HG03565 (cell line): ENCODE measurements around the gene RAPGEF1.

Experiments used
- ATAC-seq: cut with Tn5 transposase; IDR thresholded peaks from one replicate; pipeline ENCODE4 v1.9.1; 2021; ENCODE audit warnings: mild to moderate bottlenecking, moderate library complexity; ENCODE audit not compliant: unreplicated experiment

RAPGEF1 gene

DNA sequence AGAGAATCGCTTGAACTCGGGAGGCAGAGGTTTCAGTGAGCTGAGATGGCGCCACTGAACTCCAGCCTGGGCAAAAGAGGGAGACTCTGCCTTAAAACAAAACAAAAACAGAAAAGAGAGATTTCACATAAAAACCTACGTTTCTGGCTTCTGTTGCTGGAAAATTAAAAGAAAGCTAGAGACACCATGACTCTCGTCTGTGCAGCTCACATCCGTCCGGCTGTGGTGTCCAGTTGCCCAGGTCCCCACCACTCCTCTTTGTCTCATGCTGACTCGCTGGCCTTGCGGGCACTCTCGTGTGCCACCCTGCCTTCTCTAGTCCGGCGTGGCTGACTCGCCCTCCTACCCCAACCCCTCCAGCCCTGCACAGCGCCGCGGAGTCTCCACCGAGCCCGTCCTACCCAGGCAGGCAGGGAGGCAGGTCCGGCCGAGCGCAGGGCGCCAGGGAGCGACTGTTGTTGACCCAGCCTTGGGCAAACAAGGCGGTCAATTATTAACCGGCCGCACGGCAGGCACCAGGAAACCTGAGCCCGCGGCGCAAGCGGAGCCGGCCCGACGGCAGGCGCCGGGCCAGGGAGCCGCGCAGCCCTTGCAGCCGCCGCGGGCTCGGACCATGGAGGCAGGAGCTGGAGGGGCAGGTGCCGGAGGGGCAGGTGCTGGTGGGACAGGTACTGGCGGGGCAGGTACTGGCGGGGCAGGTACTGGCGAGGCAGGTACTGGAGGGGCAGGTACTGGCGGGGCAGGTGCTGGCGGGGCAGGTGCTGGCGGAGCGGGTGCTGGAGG lies 194.7 kb downstream of the RAPGEF1 start, which contains the start of gene PRRT1B:
PRRT1B (plus strand) TSS at position 521 of the 783 bp plus-strand sequence; CDS start at position 614, 93 bp downstream.
- ATAC-seq, result no peak

DNA sequence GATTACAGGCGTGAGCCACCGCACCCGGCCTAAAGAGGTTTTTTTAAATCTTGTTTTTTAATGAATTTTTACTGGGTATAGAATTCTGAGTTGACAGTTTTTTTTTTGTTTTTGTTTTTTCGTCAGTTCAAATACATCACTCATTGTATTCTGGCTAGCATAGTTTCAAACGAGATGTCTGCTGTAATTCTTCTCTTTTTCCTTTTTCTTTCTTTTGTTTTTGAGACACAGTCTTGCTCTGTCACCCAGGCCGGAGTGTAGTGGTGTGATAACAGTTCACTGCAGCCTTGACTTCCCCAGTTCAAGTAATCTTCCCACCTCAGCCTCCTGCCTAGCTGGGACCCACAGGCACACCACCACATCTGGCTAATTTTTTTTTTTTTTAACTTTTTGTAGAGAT lies 196.7 kb downstream of the RAPGEF1 start:
- no peak for ATAC-seq

DNA sequence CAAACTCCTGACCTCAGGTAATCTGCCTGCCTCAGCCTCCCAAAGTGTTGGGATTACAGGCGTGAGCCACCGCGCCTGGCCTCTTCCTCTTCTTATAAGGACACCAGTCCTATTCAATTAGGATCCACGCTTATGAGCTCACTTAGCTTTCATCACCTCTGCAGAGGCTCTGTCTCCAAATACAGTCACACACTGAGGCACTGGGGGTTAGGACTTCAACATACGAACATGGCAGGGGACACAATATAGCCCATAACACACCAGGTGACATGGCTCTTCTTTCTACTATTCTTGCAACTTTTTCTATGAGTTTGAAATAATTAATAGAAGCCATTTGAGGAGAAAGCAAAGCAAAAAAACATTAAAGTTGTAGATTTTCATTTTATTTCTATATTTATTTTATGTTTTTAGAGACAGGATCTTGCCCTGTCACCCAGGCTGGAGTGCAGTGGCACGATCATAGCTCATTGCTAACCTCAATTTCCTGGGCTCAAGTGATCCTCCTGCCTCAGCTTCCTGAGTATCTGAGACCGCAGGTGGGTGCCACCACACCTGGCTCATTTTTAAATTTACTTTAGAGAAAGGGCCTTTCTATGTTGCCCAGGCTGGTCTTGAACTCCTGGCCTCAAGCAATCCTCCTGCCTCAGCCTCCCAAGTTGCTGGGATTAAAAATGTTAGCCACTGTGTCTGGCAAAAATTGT lies 200.5 kb downstream of the RAPGEF1 start:
- ATAC-seq, result no peak

DNA sequence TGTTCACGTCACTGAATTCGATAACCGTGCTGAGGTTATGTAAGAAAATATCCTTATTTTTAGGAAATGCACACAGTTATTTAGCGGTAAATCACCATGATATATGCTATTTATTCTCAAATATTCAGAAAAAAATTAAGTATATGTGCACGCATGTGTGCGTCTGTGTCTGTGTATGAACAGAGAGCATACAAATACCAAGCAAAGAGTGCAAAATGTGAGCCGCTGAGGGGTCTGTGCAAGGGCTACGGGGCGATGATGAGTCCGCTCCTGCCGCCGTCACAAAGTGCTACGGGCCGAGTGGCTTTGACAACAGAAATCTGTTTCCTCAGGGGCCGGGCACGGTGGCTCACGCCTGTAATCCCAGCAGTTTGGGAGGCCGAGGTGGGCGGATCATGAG lies 201.9 kb downstream of the RAPGEF1 start:
- ATAC-seq, result no peak

DNA sequence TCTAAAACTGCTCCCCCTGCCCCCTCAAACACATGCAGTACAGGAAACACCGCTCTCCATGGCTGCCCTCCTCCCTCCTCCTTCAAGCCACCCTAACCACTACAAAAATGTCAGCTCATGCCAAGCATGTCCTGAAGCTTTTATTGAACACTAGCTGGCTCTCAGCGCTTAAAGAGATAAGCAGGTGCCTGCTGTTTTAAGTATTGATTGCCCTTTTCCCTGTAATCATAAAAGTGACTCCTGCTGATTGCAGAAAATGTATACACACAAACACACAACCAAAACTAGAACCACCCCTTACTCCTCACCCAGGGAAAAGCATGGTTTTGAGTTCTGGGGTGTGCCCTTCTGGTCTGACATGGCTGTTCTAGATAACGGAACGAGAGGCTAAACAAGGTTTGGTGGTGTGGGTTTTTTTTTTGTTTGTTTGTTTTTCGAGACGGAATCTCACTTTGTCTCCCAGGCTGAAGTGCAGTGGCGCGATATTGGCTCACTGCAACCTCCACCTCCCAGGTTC lies 205.1 kb downstream of the RAPGEF1 start:
- no peak for ATAC-seq

DNA sequence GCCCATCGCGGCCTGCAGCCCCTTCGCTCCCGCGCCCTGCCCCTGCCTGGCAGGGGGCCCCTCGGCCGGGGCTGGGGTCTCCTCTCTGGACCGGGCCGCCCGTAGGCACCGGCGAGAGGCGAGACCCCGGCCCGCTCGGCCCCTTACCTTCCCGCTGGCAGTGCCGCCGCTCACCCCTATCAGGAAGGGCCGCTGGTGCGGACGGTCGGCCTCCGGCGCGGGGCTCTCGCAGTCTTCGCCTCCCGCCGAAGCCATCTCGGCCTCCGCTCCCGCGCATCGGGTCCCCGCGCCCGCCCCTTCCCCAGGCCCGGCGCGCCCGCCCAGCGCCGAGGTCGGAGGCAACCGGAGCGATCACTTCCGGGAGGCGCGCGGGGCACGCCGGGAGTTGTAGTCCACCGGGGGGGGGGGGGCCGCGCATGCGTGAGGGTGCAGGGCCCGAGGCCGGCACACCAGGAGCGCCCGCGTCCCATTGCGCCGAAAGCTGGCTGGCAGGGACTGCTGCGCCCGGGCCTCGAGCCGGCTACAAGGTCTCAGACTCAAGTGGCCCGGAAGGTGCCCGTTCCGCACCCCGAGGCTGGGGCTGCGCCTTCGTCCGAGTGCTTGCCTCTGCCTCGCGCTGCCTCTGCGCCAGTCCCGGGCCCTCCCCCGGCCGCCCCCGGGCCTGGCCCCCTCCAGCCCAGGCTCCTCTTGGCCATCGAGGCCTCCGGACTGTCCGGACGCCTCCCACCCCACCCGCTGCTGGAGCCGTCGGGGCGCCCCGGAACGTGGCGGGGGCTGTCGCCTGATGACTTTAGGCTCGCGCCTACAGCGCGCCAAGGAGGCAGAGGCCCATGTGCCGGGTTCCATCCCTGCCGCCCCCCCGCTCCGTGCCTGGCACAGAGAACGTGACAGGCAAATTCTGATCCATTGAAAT lies 208.7 kb downstream of the RAPGEF1 start, which contains the start of gene UCK1:
UCK1 (minus strand) TSS at position 344 of the 913 bp plus-strand sequence; CDS start at position 255, 89 bp downstream.
- peak; percentile 72 for ATAC-seq

DNA sequence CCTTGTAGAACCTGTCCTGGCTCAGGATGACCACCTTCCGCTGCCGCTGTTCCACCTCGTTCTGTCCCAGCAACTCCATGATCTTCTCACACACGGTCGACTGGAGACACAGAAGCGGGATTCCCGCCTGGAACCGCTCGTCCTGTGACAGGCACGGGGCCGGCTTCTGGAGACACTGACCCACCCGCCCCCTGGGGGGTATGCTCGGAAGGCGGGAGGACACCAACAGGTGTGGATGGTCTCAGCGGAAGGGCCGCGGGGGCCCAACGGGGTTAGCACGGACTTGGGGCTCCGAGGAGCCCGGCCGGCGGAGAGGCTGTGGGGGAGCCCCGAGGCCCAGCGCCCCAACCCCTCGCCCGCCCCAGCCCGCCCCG lies 209.3 kb downstream of the RAPGEF1 start:
- ATAC-seq, result peak; percentile 16

DNA sequence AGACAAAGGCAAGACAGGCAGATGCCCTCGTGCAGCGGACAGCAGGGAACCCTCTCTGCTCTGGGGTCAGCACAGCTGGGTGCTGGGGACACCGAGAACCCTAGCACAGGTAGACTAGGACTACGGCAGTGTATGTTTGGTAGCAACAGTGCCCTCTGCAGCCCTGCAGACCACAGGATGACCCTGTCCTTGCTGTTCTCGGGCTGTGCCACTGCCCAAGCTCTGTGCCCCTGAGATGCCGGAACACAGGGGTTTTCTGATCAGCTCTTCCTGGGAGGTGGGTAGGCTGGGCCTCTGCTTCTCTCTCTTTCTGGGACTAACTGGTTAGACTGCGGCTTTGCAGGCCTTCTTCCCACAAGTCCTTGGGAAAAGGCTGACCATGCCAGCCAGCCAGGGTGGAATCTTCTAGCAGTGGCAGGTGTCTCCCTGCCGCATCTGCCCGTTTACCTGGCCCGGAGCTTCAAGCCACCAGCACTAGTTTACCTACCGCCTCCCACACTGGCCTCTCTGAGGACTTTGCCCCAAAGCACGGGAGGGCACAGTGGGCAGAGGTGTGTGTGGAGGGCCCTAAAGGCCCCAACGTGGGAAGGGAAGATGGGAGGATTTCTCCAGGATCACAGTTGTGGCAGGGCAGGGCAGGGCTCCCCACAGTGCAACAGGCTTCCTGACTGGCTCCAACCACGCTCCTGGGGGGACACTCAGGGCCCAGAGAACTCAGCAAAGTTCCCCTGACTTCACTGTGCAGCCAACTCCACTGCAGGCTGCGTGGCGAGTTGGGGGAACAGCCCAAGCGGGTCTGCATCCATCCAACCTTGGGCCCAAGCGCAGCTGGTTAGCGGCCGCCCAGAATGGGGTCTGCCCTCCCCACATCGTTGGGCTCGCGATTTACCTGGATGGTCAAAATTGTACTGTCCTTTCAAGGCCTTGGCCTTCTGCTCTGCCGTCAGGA lies 210.0 kb downstream of the RAPGEF1 start:
- no peak for ATAC-seq

DNA sequence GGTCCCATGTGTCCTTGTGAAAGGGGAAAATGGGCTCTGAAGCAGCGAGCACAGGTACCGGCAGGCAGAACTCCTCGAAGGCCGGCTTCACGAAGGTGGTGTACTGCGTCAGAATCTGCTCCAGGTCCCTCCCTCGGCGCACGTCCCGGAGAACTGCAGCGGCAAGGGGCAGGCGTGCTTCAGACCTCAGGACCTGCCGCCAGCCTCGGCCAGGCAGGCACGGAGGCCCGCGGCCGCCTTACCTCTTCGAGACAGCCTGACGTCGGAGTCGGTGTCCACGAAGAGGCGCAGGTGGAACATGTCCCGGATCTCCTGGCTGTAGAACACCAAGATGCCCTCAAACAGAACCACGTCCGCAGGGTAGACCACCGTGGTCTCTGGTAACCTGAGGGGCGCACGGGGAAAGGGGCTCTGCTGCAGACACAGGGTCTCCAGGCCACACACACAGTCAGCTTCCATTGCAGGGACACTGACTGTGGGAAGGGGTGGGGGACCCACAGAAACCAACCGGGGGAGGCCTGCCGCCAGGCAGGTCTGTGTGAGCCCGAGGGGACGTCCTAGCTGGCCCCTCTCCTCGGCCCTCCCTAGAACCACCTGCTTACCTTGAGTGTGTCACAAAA lies 210.9 kb downstream of the RAPGEF1 start:
- ATAC-seq, result no peak

DNA sequence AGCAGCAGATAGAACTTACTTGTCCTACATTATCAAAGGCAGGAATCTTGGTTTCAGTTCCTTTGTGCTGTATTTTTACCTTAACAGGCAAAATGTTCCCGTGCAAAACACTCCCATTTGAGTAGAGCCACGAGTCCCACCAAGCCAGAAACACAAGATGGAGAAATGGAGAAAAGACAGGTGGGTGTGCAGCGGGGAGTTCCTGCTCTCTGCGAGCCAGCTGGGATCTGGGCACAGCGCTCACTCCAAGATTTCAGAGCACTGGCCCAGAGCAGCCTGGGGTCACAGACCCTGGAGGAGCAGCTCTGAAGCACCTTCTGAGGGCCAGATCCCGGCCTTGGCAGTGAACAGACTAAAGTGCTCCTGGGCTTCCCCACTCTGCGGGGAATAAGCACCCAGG lies 211.7 kb downstream of the RAPGEF1 start:
- no peak for ATAC-seq
